ENCODE results near the gene HPCA.

DNA sequence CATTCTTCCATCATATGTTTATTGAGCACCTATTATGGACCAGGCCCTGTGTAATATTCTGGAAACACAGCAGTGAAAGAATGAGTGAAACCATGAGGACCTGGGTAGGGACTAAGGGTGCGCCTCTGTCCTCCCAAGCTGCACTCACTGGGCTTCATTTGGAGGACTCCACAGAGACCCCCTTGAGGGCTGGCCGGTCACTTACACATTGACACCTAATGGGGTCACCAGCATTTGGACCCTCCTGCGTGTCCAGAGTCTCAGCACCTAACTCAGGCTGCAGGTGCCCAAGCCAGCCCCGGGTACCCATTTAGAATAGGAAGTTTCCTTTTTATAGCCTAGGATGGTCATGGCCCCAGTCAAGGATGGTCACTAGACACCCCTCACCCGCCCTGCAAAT is 12.8 kb upstream of the HPCA start:
- TF ChIP-seq POLR2A (IDR thresholded peaks at IDR 0.05; ENCODE audit: low read length) (no peak), GATA1 (IDR thresholded peaks at IDR 0.05; ENCODE audit: low read depth, low read length) (no peak)

Data from erythroblast (primary cell).